Subcutaneous adipose tissue (tissue), 4 donors: ENCODE data around the gene TXNL4A. TPM values are rescaled to one million over a fixed set of nuclear protein-coding genes. Genes with fewer than 3 reads are reported as not detected.

Source experiments
- CTCF ChIP-seq: fragments of 450-650 bp; IDR thresholded peaks from one replicate; pipeline ENCODE4 v1.5.1; 2016; ENCODE audit warnings: low read depth, mild to moderate bottlenecking, control low read depth, antibody characterized with exemption, moderate library complexity
- total RNA-seq, 4 donors: library from RNA; depleted of rRNA; stranded (reverse); fragments of >200 nt; gene quantifications; one replicate each; pipeline ENCODE4 v1.1.0, GENCODE V29; 2016

Gene TXNL4A
- total RNA-seq, 4 donors from 2014 or later: 22.9 to 53.3 (median 28.1) TPM

GRCh38 chr18:79927607-79928562 lies 60.5 kb downstream of the TXNL4A start:
- TF ChIP-seq CTCF: no peak

- no peak for TF ChIP-seq CTCF
Measured at GRCh38 chr18:79926715-79927606, 61.4 kb downstream of the TXNL4A start.

- TF ChIP-seq CTCF: no peak
Measured at GRCh38 chr18:79926306-79926705, 62.1 kb downstream of the TXNL4A start.

GRCh38 chr18:79924814-79925731 lies 63.3 kb downstream of the TXNL4A start:
- no peak for TF ChIP-seq CTCF

- TF ChIP-seq CTCF: no peak
Measured at GRCh38 chr18:79923896-79924585, 64.3 kb downstream of the TXNL4A start.

GRCh38 chr18:79922971-79923411 lies 65.4 kb downstream of the TXNL4A start:
- TF ChIP-seq CTCF: no peak
